OCI-M2 (cell line): ENCODE results near the gene TYMS.

Experiments used
- DNase-seq: peaks from one replicate; lab custom pipeline; 2025; ENCODE audit not compliant: unreplicated experiment; lab: John Stamatoyannopoulos, UW

TYMS gene

GRCh38 chr18:710418-711300 lies 53.2 kb downstream of the TYMS start:
- no peak for DNase-seq

- DNase-seq, result peak; percentile 29
Measured at GRCh38 chr18:711310-711656, 53.8 kb downstream of the TYMS start.

GRCh38 chr18:711657-712400 lies 54.4 kb downstream of the TYMS start:
- DNase-seq, result no peak

GRCh38 chr18:712401-713134 lies 55.1 kb downstream of the TYMS start, which contains the start of gene ENOSF1:
Gene ENOSF1 (minus strand): TSS chr18:712630. CDS start chr18:712587, 43 bp downstream.
- no peak for DNase-seq

GRCh38 chr18:713135-713490 lies 55.7 kb downstream of the TYMS start:
- DNase-seq, result no peak

GRCh38 chr18:715626-716025 lies 58.2 kb downstream of the TYMS start:
- no peak for DNase-seq

DNA sequence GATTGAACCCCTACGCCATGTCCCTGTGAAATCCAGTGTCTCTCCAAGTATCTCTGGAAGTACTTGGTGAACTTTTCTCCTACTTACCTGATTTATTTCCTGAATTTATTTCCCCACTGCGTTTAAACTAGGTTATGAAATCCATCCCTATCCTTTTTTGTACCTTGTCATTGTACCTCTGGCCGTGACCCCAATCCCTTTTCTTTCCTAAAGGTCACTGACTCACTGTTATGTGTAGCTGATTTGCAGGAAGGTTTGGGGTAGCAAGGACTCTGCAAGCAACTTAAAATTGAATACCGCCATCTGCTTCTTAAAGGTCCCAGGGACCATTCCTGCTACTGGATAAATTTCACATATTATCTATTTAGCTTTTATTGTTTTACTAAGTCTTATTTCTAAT lies 59.5 kb downstream of the TYMS start:
- DNase-seq, result no peak
